Epithelial cell of proximal tubule (primary cell): ENCODE measurements around the gene AMIGO1. TPM values are rescaled to one million over a fixed set of nuclear protein-coding genes. Genes with fewer than 3 reads are reported as not detected.
A peak's percentile ranks its signal among the peaks of the same experiment; 100 is the strongest.

ENCODE experiments used
- DNase-seq: peaks from one replicate; pipeline ENCODE4 v3.0.0-alpha.2; 2011; ENCODE audit warnings: low read depth
- H3K4me3 ChIP-seq: 2 replicates; pipeline ENCODE4 v1.5.1; 2011; ENCODE audit warnings: low read depth, mild to moderate bottlenecking, low read length
- CTCF ChIP-seq: conservative IDR thresholded peaks from 2 replicates; pipeline ENCODE4 v1.5.1; 2012; ENCODE audit warnings: low read depth, mild to moderate bottlenecking, low read length
- total RNA-seq: library from RNA; depleted of rRNA; stranded (reverse); fragments of >200 nt; gene quantifications from 2 replicates; pipeline ENCODE4 v1.2.3, GENCODE V29; 2015

The AMIGO1 gene
- total RNA-seq, 1 donor from 2014 or later, result 0.92 TPM

DNA sequence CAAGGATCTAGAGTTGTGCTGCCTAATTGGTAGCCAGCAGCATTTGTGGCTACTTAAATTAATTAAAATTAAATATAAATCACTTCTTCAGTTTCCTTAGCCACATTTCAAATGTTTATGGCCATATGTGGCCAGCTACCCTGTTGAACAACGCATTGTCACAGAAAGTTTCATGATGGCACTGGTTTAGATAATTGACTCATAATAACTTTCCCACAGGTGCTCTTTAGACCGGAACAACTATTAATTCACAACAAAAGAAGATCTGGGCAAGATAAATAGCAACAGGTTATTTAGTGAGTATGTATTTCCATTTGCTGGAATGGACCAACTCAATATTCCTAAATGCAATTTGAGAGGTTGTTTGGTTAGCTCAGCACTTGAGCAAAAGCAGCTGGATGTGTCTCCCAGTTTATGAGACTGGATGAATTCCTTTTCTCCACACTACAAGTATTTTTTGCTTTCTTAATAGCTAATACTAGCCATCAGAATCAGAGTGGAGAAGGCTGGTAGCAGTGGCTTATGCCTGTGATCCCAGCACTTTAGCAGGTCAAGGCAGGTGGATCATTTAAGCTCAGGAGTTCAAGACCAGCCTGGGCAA, 3.7 kb upstream of the AMIGO1 start:
- no peak for DNase-seq
- no peak for TF ChIP-seq CTCF
- H3K4me3 ChIP-seq, result no peak overlapping the region

GRCh38 chr1:109508873-109509175, 703 bp downstream of the AMIGO1 start:
- no peak for TF ChIP-seq CTCF
- H3K4me3 ChIP-seq, result peak overlapping the region; percentile 64
- no peak for DNase-seq

- DNase-seq, result no peak
- no peak overlapping the region for H3K4me3 ChIP-seq
- no peak for TF ChIP-seq CTCF
These were observed 1.3 kb downstream of the AMIGO1 start for GRCh38 chr1:109508001-109508872.

- DNase-seq, result no peak
- H3K4me3 ChIP-seq, result no peak overlapping the region
- TF ChIP-seq CTCF, result no peak
These were observed 4.6 kb downstream of the AMIGO1 start for GRCh38 chr1:109504974-109505373.

GRCh38 chr1:109503935-109504334, 5.6 kb downstream of the AMIGO1 start:
- H3K4me3 ChIP-seq, result no peak overlapping the region
- TF ChIP-seq CTCF, result no peak
- DNase-seq, result no peak

DNA sequence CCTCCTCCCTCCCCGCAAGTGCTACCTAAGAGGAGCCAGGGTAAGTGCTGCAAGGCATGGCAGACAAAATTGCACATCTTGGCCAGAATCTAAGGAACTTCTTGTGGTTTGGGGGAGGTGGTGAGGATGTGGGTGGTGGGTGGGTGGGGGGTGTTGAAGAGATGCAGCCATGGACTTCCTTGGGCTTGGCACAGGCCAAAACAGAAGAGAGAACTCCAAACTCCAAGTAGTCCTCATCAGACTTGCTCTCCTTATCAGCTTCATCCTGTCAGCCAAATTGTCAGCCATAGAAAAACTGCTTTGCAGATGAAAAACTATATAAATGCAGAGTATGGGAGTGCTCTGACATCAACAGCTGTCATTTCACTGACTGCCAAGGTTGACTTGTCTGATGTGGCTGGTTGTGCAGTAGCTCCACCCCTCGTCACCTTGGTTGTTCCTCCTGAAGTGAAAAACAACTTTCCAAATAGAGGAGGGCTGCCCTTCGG, 7.1 kb downstream of the AMIGO1 start:
- TF ChIP-seq CTCF, result no peak

More for the DNA sequence above, 7.1 kb downstream of the AMIGO1 start:
- no peak for DNase-seq
- H3K4me3 ChIP-seq, result no peak overlapping the region
